Cardiac muscle cell (in vitro differentiated cells and primary cell): Measurements from ENCODE around the gene IL26. TPM values are rescaled to one million over a fixed set of nuclear protein-coding genes. Genes with fewer than 3 reads are reported as not detected.

ENCODE experiments used
- DNase-seq, 2 donors: peaks; one replicate each; pipeline versions ENCODE4 v3.0.0 to v3.0.0-alpha.2; 2010 to 2017; ENCODE audit warnings: low read depth in 1 of 2, low spot score in 1 of 2
- H3K27ac ChIP-seq: fragments of 200-600 bp; sonication (generic); 2 replicates; pipeline ENCODE4 v1.5.1; 2016
- H3K27me3 ChIP-seq: fragments of 200-600 bp; sonication (generic); 2 replicates; pipeline ENCODE4 v1.6.0; 2016; ENCODE audit warnings: control low read depth
- H3K36me3 ChIP-seq: fragments of 200-600 bp; sonication (generic); 2 replicates; pipeline ENCODE4 v1.5.1; 2016; ENCODE audit warnings: control low read depth
- H3K4me1 ChIP-seq: fragments of 200-600 bp; sonication (generic); 2 replicates; pipeline ENCODE4 v1.8.1; 2017; ENCODE audit warnings: low read depth, mild to moderate bottlenecking, mixed run types
- H3K4me3 ChIP-seq: fragments of 200-600 bp; sonication (generic); 2 replicates; pipeline ENCODE4 v1.5.1; 2016; ENCODE audit warnings: mild to moderate bottlenecking
- H3K9me3 ChIP-seq: fragments of 200-600 bp; sonication (generic); 2 replicates; pipeline ENCODE4 v1.5.1; 2017; ENCODE audit warnings: low read depth, mild to moderate bottlenecking, control low read depth
- polyA plus RNA-seq: library from polyadenylated mRNA; unstranded; fragments of >200 nt; fragmentation: Nextera tagmentation; extraction: Ambion mirVana; gene quantifications from 2 replicates; pipeline ENCODE4 v1.2.1, GENCODE V29; 2016
- total RNA-seq: library from RNA; depleted of rRNA; stranded (reverse); fragments of >200 nt; gene quantifications from 2 replicates; pipeline ENCODE4 v1.2.3, GENCODE V29; 2016
- TF ChIP-seq, protein P1 (sequence below): IDR thresholded peaks from 2 replicates; pipeline ENCODE4 v1.5.1; 2012; ENCODE audit warnings: low read depth, mild to moderate bottlenecking, low read length

The IL26 gene
- total and polyA plus RNA-seq, 2 experiments from 2014 or later: not detected

DNA sequence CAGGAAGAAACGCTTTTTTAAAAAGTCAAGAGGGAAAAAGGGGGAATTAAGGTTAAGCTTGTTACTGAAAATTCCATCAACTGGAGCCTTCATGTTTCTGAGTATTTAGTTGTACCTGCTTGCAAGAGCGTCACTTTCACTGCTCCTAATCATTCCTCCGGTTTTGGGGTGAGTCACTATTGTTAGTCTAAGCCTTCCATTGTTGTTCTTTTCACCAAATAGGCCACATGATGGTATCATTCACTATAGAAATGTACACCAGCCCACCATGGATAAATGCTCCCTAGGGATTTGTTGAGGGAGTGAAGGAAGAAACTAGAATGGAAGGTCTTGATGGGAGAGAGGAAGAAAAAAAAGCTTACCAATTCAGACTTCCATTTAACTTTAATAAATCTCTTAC lies 24.8 kb upstream of the IL26 start:
- H3K4me3 ChIP-seq: no peak overlapping the region
- H3K4me1 ChIP-seq: peaks cover 16% of the 10 kb centered on the region
- no peak for DNase-seq
- no peaks in the 10 kb centered on the region for H3K27me3 ChIP-seq
- no peaks in the 10 kb centered on the region for H3K36me3 ChIP-seq
- no peak overlapping the region for H3K27ac ChIP-seq
- TF ChIP-seq, protein P1, sequence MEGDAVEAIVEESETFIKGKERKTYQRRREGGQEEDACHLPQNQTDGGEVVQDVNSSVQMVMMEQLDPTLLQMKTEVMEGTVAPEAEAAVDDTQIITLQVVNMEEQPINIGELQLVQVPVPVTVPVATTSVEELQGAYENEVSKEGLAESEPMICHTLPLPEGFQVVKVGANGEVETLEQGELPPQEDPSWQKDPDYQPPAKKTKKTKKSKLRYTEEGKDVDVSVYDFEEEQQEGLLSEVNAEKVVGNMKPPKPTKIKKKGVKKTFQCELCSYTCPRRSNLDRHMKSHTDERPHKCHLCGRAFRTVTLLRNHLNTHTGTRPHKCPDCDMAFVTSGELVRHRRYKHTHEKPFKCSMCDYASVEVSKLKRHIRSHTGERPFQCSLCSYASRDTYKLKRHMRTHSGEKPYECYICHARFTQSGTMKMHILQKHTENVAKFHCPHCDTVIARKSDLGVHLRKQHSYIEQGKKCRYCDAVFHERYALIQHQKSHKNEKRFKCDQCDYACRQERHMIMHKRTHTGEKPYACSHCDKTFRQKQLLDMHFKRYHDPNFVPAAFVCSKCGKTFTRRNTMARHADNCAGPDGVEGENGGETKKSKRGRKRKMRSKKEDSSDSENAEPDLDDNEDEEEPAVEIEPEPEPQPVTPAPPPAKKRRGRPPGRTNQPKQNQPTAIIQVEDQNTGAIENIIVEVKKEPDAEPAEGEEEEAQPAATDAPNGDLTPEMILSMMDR: no peak
- no peaks in the 10 kb centered on the region for H3K9me3 ChIP-seq

DNA sequence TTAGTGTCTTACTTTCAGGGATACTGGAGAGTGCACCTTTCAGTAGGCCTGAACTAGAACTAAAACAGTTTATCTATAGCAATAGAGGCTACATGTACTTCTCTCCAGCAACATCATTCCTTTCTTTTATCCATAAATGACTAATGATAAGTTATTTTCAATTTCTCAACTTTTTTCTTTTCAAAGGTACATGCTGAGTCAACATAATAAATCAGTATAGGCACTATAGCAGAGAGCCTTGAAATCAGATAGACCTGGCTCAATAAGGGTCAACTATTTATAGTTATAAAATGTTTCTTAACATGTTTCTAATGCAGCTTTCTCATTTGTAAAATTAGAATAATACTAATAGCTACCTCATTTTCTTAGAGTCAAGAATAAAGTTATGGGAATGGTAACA lies 22.2 kb upstream of the IL26 start:
- no peaks in the 10 kb centered on the region for H3K9me3 ChIP-seq
- no peaks in the 10 kb centered on the region for H3K27me3 ChIP-seq
- H3K27ac ChIP-seq: peak overlapping the region; percentile 8
- H3K4me1 ChIP-seq: peaks cover 32% of the 10 kb centered on the region
- no peak for DNase-seq
- no peak overlapping the region for H3K4me3 ChIP-seq
- no peaks in the 10 kb centered on the region for H3K36me3 ChIP-seq
- TF ChIP-seq, protein P1: no peak

DNA sequence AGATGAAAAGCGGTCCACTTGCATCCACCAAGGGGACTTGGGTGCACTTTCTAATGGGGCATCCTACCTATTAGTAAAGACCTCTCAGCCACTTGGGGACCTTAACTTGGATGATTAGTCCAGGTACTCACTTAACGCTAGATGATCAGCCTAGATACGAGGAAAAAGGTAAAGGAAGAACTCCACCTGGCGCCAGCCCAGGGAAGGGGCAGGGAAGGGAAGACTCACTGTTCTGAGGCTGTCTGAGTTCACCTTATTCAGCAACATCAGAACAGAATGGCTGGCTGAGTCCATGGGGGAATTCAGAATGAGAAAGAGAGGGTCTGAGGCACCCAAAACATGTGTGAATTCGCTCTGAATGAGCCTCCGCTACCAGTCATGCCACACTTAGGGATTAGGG lies 20.7 kb upstream of the IL26 start:
- TF ChIP-seq, protein P1: no peak

DNA sequence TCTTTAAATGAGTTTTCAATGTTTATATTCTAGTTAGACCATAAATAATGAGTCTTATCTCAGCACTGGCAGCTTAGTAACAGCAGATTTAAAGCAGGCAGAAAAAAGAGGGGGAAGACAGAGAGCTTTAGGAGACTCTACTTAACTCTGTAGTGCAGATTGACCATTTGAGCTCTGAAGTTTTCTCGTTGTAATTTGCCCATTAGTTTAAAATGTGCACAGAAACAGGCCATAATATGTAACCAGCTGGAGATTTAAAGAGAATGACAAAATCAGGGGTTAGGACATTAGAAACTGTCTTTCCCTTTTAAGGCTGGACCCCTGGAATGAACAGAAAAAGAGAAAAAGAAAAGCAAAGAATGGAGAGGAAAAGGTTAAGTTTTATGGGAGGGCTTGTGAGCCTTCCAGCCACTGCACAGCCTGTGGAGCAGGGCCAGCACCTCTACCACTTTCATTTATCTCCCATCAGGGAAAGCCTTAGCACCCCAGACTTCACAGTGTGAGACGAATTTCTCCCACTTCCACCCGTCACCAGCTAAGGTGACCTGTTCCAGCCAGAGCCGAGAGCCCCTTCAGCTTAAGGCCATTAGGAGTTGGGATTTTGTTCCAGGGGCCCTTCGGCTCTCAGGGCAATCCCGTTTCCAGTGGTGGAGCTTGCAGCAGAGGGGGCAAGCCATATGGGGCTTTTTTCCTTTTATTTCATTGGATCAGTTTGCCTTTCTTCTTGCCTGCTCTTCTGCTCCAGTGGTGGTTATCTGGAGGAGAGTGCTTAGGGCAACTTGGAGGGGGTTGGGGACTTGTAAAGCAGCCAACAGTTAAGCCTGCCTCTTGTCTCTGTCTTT lies 19.8 kb upstream of the IL26 start:
- DNase-seq: peak; percentile 77 to 92
- Histone ChIP-seq H3K4me1 (peaks cover 36% of the 10 kb centered on the region), H3K27me3 (no peaks in the 10 kb centered on the region), H3K9me3 (no peaks in the 10 kb centered on the region), H3K4me3 (peak overlapping the region; percentile 16), H3K36me3 (no peaks in the 10 kb centered on the region), H3K27ac (peak overlapping the region; percentile 87)
- TF ChIP-seq, protein P1: no peak

More for the DNA sequence above, 20.7 kb upstream of the IL26 start:
- DNase-seq: no peak
- Histone ChIP-seq H3K27ac (peak overlapping the region; percentile 87), H3K9me3 (no peaks in the 10 kb centered on the region), H3K4me1 (peaks cover 36% of the 10 kb centered on the region), H3K4me3 (peak overlapping the region; percentile 9), H3K36me3 (no peaks in the 10 kb centered on the region), H3K27me3 (no peaks in the 10 kb centered on the region)

DNA sequence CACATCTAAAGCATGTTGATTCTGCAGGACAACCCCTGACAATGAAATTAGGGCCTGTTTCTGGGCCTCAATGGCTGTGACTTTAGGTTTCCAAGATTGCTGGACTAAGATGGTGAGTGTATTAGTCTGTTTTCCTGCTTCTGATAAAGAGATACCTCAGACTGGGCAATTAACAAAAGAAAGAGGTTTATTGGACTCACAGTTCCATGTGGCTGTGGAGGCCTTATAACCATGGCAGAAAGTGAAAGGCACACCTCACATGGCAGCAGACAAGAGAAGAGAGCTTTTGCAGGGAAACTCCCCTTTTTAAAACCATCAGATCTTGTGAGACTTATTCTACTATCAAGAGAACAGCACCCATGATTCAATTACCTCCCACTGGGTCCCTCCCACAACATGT lies 17.2 kb upstream of the IL26 start:
- no peak overlapping the region for H3K27ac ChIP-seq
- no peaks in the 10 kb centered on the region for H3K9me3 ChIP-seq
- TF ChIP-seq, protein P1: no peak
- H3K27me3 ChIP-seq: no peaks in the 10 kb centered on the region
- no peak overlapping the region for H3K4me3 ChIP-seq
- peaks cover 41% of the 10 kb centered on the region for H3K4me1 ChIP-seq
- no peaks in the 10 kb centered on the region for H3K36me3 ChIP-seq
- DNase-seq: no peak
